HepG2 (cell line): ENCODE measurements around the gene CIROP. TPM values are rescaled to one million over a fixed set of nuclear protein-coding genes. Genes with fewer than 3 reads are reported as not detected.
A peak's percentile ranks its signal among the peaks of the same experiment; 100 is the strongest.

Experiments used
- ARNT ChIP-seq: fragments of 450-650 bp; IDR thresholded peaks from 2 replicates; pipeline ENCODE4 v1.6.1; 2017
- ATM ChIP-seq: fragments of 450-650 bp; IDR thresholded peaks from 2 replicates; pipeline ENCODE4 v1.7.1; 2017; ENCODE audit warnings: mild to moderate bottlenecking, borderline replicate concordance
- CCDC6 ChIP-seq: sonication (generic); formaldehyde crosslinking; IDR thresholded peaks from 2 replicates; pipeline ENCODE4 v1.8.1; 2022; ENCODE audit warnings: mild to moderate bottlenecking, missing genetic modification reagents, moderate library complexity
- JUNB ChIP-seq: sonication (generic); formaldehyde crosslinking; IDR thresholded peaks from 2 replicates; pipeline ENCODE4 v1.8.0; 2022; ENCODE audit warnings: missing genetic modification reagents, mild to moderate bottlenecking, borderline replicate concordance
- LCORL ChIP-seq, 2 experiments: fragments of 450-650 bp in 1 of 2; sonication (generic) in 1 of 2; formaldehyde crosslinking in 1 of 2; IDR thresholded peaks; 2 replicates each; pipeline versions ENCODE4 v1.5.0 to v1.6.1; 2017 to 2020; ENCODE audit warnings: antibody characterized with exemption in 1 of 2, missing genetic modification reagents in 1 of 2
- PCBP2 ChIP-seq: fragments of 200-400 bp; formaldehyde crosslinking; optimal IDR thresholded peaks from 2 replicates; pipeline ENCODE3; 2018; ENCODE audit warnings: low read length, low read depth; ENCODE audit not compliant: poor library complexity, severe bottlenecking
- SP4 ChIP-seq: sonication (generic); formaldehyde crosslinking; IDR thresholded peaks from 2 replicates; pipeline ENCODE4 v1.8.1; 2023; ENCODE audit warnings: mild to moderate bottlenecking, missing genetic modification reagents
- TCF12 ChIP-seq, 2 experiments: fragments of 450-650 bp in 1 of 2; sonication (generic) in 1 of 2; formaldehyde crosslinking in 1 of 2; IDR thresholded peaks; 2 replicates each; pipeline versions ENCODE4 v1.6.1 to v1.8.0; 2017 to 2022; ENCODE audit warnings: antibody characterized with exemption in 1 of 2, mild to moderate bottlenecking in 1 of 2, missing genetic modification reagents in 1 of 2, moderate library complexity in 1 of 2
- ZBTB7A ChIP-seq: sonication (generic); formaldehyde crosslinking; IDR thresholded peaks from 2 replicates; pipeline ENCODE4 v1.8.0; 2022; ENCODE audit warnings: mild to moderate bottlenecking, missing genetic modification reagents
- ZNF24 ChIP-seq: fragments of 450-650 bp; IDR thresholded peaks from 2 replicates; pipeline ENCODE4 v1.6.1; 2017; ENCODE audit warnings: antibody characterized with exemption, mild to moderate bottlenecking
- ZNF260 ChIP-seq: sonication (generic); formaldehyde crosslinking; IDR thresholded peaks from 2 replicates; pipeline ENCODE4 v1.4.0; 2020; ENCODE audit warnings: missing genetic modification reagents, low read depth, mild to moderate bottlenecking, borderline replicate concordance
- ZNF367 ChIP-seq: sonication (generic); formaldehyde crosslinking; IDR thresholded peaks from 2 replicates; pipeline ENCODE4 v1.4.0; 2020; ENCODE audit warnings: missing genetic modification reagents, borderline replicate concordance
- ZNF446 ChIP-seq: sonication (generic); formaldehyde crosslinking; IDR thresholded peaks from 2 replicates; pipeline ENCODE4 v1.5.0; 2020; ENCODE audit warnings: mild to moderate bottlenecking, missing genetic modification reagents
- ZNF510 ChIP-seq: sonication (generic); formaldehyde crosslinking; IDR thresholded peaks from 2 replicates; pipeline ENCODE4 v1.4.0; 2020; ENCODE audit warnings: low read depth, mild to moderate bottlenecking, missing genetic modification reagents
- ZNF672 ChIP-seq: sonication (generic); formaldehyde crosslinking; IDR thresholded peaks from 2 replicates; pipeline ENCODE4 v1.8.1; 2022; ENCODE audit warnings: missing genetic modification reagents
- ZNF674 ChIP-seq: sonication (generic); formaldehyde crosslinking; IDR thresholded peaks from 2 replicates; pipeline ENCODE4 v1.5.0; 2020; ENCODE audit warnings: low read depth, mild to moderate bottlenecking, missing genetic modification reagents
- ZNF703 ChIP-seq: sonication (generic); formaldehyde crosslinking; IDR thresholded peaks from 2 replicates; pipeline ENCODE4 v1.5.1; 2020; ENCODE audit warnings: missing genetic modification reagents, mild to moderate bottlenecking, moderate library complexity, borderline replicate concordance
- polyA plus RNA-seq, 8 experiments: library from polyadenylated mRNA; depleted of rRNA in 3 of 8; stranded (reverse) in 7 of 8; unstranded in 1 of 8; fragments of >200 nt; fragmentation: Illumina TruSeq in 4 of 8; extraction: Trizol in 4 of 8; gene quantifications; 2 replicates each; pipeline versions ENCODE4 v1.2.1 to v1.2.3, GENCODE V29; 2011 to 2016; ENCODE audit warnings: low read depth in 4 of 8, missing spikeins in 1 of 8, mixed read lengths in 1 of 8; ENCODE audit not compliant: insufficient read depth in 1 of 8
- total RNA-seq, 5 experiments: library from RNA; depleted of rRNA; stranded (reverse); fragments of >200 nt; fragmentation: Illumina TruSeq; extraction: Trizol; gene quantifications; 2 replicates each; pipeline ENCODE4 v1.2.3, GENCODE V29; 2016; ENCODE audit warnings: low read depth in 1 of 5
- TF ChIP-seq, protein P1 (sequence below): sonication (generic); formaldehyde crosslinking; IDR thresholded peaks from 2 replicates; pipeline ENCODE4 v1.4.0; 2020; ENCODE audit warnings: missing genetic modification reagents
- TF ChIP-seq, protein P2 (sequence below): IDR thresholded peaks from 2 replicates; pipeline ENCODE4 v1.6.1; 2012; ENCODE audit warnings: inconsistent platforms
- TF ChIP-seq, protein P3 (sequence below): sonication (generic); formaldehyde crosslinking; IDR thresholded peaks from 2 replicates; pipeline ENCODE4 v1.4.0; 2020; ENCODE audit warnings: missing genetic modification reagents
- TF ChIP-seq, protein P4 (sequence below): sonication (generic); formaldehyde crosslinking; IDR thresholded peaks from 2 replicates; pipeline ENCODE4 v1.5.1; 2020; ENCODE audit warnings: missing genetic modification reagents, mild to moderate bottlenecking, borderline replicate concordance

CIROP gene
- total and polyA plus RNA-seq, 2 of the 13 experiments (the other 11 are each of a cell fraction or from before 2014, with no cell fraction given): 0.07 TPM; not detected in 1

DNA sequence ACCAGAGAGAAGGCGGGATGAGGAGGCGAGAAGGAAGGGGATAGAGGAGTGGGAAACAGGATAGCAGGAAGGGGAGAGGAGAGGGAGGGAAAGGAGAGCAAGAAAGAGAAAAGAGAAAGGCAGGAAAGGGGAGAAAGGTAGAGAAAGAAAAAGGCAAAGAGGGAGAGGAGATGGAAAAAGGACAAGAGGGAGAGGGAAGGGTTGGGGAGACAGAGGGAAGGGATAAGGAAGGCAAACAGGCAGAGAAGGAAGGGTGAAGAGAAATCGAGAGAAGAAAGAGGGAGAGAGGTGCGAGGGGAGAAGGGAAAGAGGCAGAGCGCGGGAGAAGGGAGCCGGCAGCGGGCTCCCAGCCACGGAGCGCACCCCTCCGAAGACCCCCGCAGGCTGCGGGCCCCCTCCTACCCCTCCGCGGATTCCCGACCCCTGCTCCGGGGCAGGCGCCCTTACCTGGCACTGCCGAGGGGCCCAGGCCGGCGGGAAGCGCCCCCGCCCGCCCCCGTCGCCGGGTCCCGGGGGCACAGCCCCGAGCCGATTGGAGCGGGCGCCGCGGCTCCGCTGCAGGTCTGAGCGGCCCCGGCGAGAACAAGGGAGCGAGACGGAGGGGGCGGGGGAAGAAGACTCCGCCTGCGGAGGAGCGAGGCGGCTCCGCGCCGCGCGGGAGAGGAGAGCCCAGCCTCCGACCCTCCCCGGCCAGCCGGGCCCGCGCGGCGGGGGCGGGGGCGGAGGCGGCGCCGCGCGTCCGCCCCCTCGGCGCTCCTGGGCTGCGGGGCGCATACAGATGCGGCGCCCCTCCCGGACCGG lies 47.6 kb downstream of the CIROP start, which contains the start of gene CDH24 (continued):
- TF ChIP-seq, protein P1, sequence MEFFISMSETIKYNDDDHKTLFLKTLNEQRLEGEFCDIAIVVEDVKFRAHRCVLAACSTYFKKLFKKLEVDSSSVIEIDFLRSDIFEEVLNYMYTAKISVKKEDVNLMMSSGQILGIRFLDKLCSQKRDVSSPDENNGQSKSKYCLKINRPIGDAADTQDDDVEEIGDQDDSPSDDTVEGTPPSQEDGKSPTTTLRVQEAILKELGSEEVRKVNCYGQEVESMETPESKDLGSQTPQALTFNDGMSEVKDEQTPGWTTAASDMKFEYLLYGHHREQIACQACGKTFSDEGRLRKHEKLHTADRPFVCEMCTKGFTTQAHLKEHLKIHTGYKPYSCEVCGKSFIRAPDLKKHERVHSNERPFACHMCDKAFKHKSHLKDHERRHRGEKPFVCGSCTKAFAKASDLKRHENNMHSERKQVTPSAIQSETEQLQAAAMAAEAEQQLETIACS (CRISPR knock-in tag): 0 out of 2 replicates have a peak, but pooled peaks have one; percentile 17
- TF ChIP-seq, protein P2, sequence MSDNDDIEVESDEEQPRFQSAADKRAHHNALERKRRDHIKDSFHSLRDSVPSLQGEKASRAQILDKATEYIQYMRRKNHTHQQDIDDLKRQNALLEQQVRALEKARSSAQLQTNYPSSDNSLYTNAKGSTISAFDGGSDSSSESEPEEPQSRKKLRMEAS: no peak
- peak; percentile 50; the same call in 1 of the 2 replicates for TF ChIP-seq ARNT
- TF ChIP-seq PCBP2: peak; percentile 64
- TF ChIP-seq CCDC6: peak; percentile 16; the same call in 1 of the 2 replicates
- TF ChIP-seq ZNF367 (CRISPR knock-in tag): no peak
- TF ChIP-seq ZNF703 (CRISPR knock-in tag): peak; percentile 43; the same call in 1 of the 2 replicates
- no peak for TF ChIP-seq ZNF260 (CRISPR knock-in tag)
- peak; percentile 65; the same call in 1 of the 2 replicates for TF ChIP-seq ZNF672 (CRISPR knock-in tag)
- peak; percentile 81; the same call in 1 of the 2 replicates for TF ChIP-seq ATM
- TF ChIP-seq, protein P3, sequence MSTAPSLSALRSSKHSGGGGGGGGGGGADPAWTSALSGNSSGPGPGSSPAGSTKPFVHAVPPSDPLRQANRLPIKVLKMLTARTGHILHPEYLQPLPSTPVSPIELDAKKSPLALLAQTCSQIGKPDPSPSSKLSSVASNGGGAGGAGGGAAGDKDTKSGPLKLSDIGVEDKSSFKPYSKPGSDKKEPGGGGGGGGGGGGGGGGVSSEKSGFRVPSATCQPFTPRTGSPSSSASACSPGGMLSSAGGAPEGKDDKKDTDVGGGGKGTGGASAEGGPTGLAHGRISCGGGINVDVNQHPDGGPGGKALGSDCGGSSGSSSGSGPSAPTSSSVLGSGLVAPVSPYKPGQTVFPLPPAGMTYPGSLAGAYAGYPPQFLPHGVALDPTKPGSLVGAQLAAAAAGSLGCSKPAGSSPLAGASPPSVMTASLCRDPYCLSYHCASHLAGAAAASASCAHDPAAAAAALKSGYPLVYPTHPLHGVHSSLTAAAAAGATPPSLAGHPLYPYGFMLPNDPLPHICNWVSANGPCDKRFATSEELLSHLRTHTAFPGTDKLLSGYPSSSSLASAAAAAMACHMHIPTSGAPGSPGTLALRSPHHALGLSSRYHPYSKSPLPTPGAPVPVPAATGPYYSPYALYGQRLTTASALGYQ (CRISPR knock-in tag): no peak
- TF ChIP-seq LCORL (IDR thresholded peaks at IDR 0.05): peak; percentile 63; the same call in 1 of the 2 replicates
- TF ChIP-seq LCORL (CRISPR knock-in tag; IDR thresholded peaks at IDR 0.05): no peak; the same call in 1 of the 2 replicates
- TF ChIP-seq SP4 (CRISPR knock-in tag): peak; percentile 8; the same call in 1 of the 2 replicates
- peak; percentile 49; the same call in 1 of the 2 replicates for TF ChIP-seq ZBTB7A
- no peak for TF ChIP-seq TCF12 (IDR thresholded peaks at IDR 0.05)
- peak; percentile 5; the same call in 1 of the 2 replicates for TF ChIP-seq TCF12 (CRISPR knock-in tag; IDR thresholded peaks at IDR 0.05)
- TF ChIP-seq, protein P4, sequence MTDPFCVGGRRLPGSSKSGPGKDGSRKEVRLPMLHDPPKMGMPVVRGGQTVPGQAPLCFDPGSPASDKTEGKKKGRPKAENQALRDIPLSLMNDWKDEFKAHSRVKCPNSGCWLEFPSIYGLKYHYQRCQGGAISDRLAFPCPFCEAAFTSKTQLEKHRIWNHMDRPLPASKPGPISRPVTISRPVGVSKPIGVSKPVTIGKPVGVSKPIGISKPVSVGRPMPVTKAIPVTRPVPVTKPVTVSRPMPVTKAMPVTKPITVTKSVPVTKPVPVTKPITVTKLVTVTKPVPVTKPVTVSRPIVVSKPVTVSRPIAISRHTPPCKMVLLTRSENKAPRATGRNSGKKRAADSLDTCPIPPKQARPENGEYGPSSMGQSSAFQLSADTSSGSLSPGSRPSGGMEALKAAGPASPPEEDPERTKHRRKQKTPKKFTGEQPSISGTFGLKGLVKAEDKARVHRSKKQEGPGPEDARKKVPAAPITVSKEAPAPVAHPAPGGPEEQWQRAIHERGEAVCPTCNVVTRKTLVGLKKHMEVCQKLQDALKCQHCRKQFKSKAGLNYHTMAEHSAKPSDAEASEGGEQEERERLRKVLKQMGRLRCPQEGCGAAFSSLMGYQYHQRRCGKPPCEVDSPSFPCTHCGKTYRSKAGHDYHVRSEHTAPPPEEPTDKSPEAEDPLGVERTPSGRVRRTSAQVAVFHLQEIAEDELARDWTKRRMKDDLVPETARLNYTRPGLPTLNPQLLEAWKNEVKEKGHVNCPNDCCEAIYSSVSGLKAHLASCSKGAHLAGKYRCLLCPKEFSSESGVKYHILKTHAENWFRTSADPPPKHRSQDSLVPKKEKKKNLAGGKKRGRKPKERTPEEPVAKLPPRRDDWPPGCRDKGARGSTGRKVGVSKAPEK (CRISPR knock-in tag): peak; percentile 98; the same call in 1 of the 2 replicates
- 0 out of 2 replicates have a peak, but pooled peaks have one; percentile 48 for TF ChIP-seq ZNF446 (CRISPR knock-in tag)
- no peak for TF ChIP-seq ZNF674
- TF ChIP-seq ZNF24: no peak
- no peak for TF ChIP-seq ZNF510
- TF ChIP-seq JUNB (CRISPR knock-in tag): peak; percentile 66
